Smooth muscle cell (in vitro differentiated cells): Measurements from ENCODE around the gene ANKRD11. TPM values are rescaled to one million over a fixed set of nuclear protein-coding genes. Genes with fewer than 3 reads are reported as not detected.
"Not testable (repeated sequence)": the region's sequence is repeated elsewhere in the genome, so short reads cannot be mapped to it uniquely, and the experiment has no call there.

ENCODE experiments used
- DNase-seq: peaks from one replicate; lab custom pipeline; 2025; ENCODE audit not compliant: unreplicated experiment; lab: John Stamatoyannopoulos, UW
- H2AFZ ChIP-seq: fragments of 200-600 bp; sonication (generic); 2 replicates; pipeline ENCODE4 v1.6.0; 2016; ENCODE audit warnings: antibody characterized with exemption, low read depth, mild to moderate bottlenecking
- H3F3A ChIP-seq: fragments of 200-600 bp; sonication (generic); 2 replicates; pipeline ENCODE4 v1.6.0; 2017; ENCODE audit warnings: antibody characterized with exemption, low read depth
- H3K27ac ChIP-seq: fragments of 200-600 bp; sonication (generic); 2 replicates; pipeline ENCODE4 v1.5.1; 2016; ENCODE audit warnings: low read depth, mild to moderate bottlenecking
- H3K27me3 ChIP-seq: fragments of 200-600 bp; sonication (generic); 2 replicates; pipeline ENCODE4 v1.6.1; 2016; ENCODE audit warnings: low read depth, mild to moderate bottlenecking
- H3K36me3 ChIP-seq: fragments of 200-600 bp; sonication (generic); 2 replicates; pipeline ENCODE4 v1.5.1; 2016; ENCODE audit warnings: low read depth
- H3K4me1 ChIP-seq: fragments of 200-600 bp; sonication (generic); 2 replicates; pipeline ENCODE4 v1.5.1; 2016; ENCODE audit warnings: low read depth
- H3K4me2 ChIP-seq: fragments of 200-600 bp; sonication (generic); 2 replicates; pipeline ENCODE4 v1.6.0; 2016; ENCODE audit warnings: mild to moderate bottlenecking
- H3K4me3 ChIP-seq: fragments of 200-600 bp; sonication (generic); 2 replicates; pipeline ENCODE4 v1.5.1; 2016; ENCODE audit warnings: mild to moderate bottlenecking
- H3K79me2 ChIP-seq: fragments of 200-600 bp; sonication (generic); 2 replicates; pipeline ENCODE4 v1.6.0; 2016; ENCODE audit warnings: low read depth, mild to moderate bottlenecking
- H3K9ac ChIP-seq: fragments of 200-600 bp; sonication (generic); 2 replicates; pipeline ENCODE4 v1.6.0; 2016; ENCODE audit warnings: low read depth
- H3K9me3 ChIP-seq: fragments of 200-600 bp; sonication (generic); replicated peaks from 2 replicates; pipeline ENCODE4 v1.5.1; 2016; ENCODE audit warnings: low read depth
- H4K20me1 ChIP-seq: fragments of 200-600 bp; sonication (generic); 2 replicates; pipeline ENCODE4 v1.6.0; 2016; ENCODE audit warnings: low read depth
- CTCF ChIP-seq: fragments of 200-600 bp; sonication (generic); IDR thresholded peaks from 2 replicates; pipeline ENCODE4 v1.5.1; 2017; ENCODE audit warnings: borderline replicate concordance, mild to moderate bottlenecking, antibody characterized with exemption; ENCODE audit not compliant: insufficient read depth, poor library complexity, severe bottlenecking
- WGBS: methylation state at CpG from one replicate; pipeline ENCODE4 v1.1.7; 2016; ENCODE audit warnings: low lambda C conversion rate; 5-methylcytosine and 5-hydroxymethylcytosine counted together
- polyA plus RNA-seq: library from polyadenylated mRNA; unstranded; fragments of >200 nt; fragmentation: Nextera tagmentation; extraction: Ambion mirVana; gene quantifications from 2 replicates; pipeline ENCODE4 v1.2.1, GENCODE V29; 2016
- total RNA-seq: library from RNA; depleted of rRNA; stranded (reverse); fragments of >200 nt; gene quantifications from 2 replicates; pipeline ENCODE4 v1.2.3, GENCODE V29; 2014

ANKRD11 gene
- total and polyA plus RNA-seq, 2 experiments from 2014 or later: 31.5 to 105 TPM

- WGBS: 97% methylated on average over 8 of the region's 8 CpGs
- no peak overlapping the region for H3K9ac ChIP-seq
- H3K79me2 ChIP-seq: peaks cover 69% of the 10 kb centered on the region
Observed at GRCh38 chr16:89303617-89304016, 186.7 kb downstream of the ANKRD11 start.

GRCh38 chr16:89300976-89301360, 189.4 kb downstream of the ANKRD11 start:
- no peak overlapping the region for H3K4me3 ChIP-seq
- H3F3A ChIP-seq: no peaks in the 10 kb centered on the region
- H4K20me1 ChIP-seq: peaks cover 88% of the 10 kb centered on the region
- no peak overlapping the region for H2AFZ ChIP-seq
- H3K27ac ChIP-seq: peak overlapping the region; percentile 11
- no peak overlapping the region for H3K4me2 ChIP-seq
- no peaks in the 10 kb centered on the region for H3K36me3 ChIP-seq
- H3K79me2 ChIP-seq: peaks cover 75% of the 10 kb centered on the region
- H3K4me1 ChIP-seq: peaks cover 12% of the 10 kb centered on the region
- no peak for DNase-seq
- no peak for TF ChIP-seq CTCF
- H3K9ac ChIP-seq: no peak overlapping the region
- no peaks in the 10 kb centered on the region for H3K27me3 ChIP-seq
- H3K9me3 ChIP-seq: no peaks in the 10 kb centered on the region
- WGBS: 96% methylated on average over 9 of the region's 9 CpGs

More at GRCh38 chr16:89303617-89304016, 186.7 kb downstream of the ANKRD11 start:
- no peak for DNase-seq
- H3K27me3 ChIP-seq: no peaks in the 10 kb centered on the region
- no peak for TF ChIP-seq CTCF
- no peaks in the 10 kb centered on the region for H3K9me3 ChIP-seq
- peaks cover 82% of the 10 kb centered on the region for H4K20me1 ChIP-seq
- H3K4me1 ChIP-seq: no peaks in the 10 kb centered on the region
- H3F3A ChIP-seq: no peaks in the 10 kb centered on the region
- H3K4me3 ChIP-seq: no peak overlapping the region
- no peak overlapping the region for H2AFZ ChIP-seq
- H3K36me3 ChIP-seq: no peaks in the 10 kb centered on the region
- no peak overlapping the region for H3K4me2 ChIP-seq
- H3K27ac ChIP-seq: no peak overlapping the region

- Histone ChIP-seq H3K4me2 (no peak overlapping the region), H4K20me1 (peaks cover 94% of the 10 kb centered on the region), H3K4me1 (peaks cover 12% of the 10 kb centered on the region), H2AFZ (no peak overlapping the region), H3K4me3 (no peak overlapping the region), H3K27me3 (no peaks in the 10 kb centered on the region), H3K79me2 (peaks cover 77% of the 10 kb centered on the region), H3K9ac (no peak overlapping the region), H3K36me3 (no peaks in the 10 kb centered on the region), H3K27ac (no peak overlapping the region), H3F3A (no peaks in the 10 kb centered on the region), H3K9me3 (no peaks in the 10 kb centered on the region)
- TF ChIP-seq CTCF: no peak
- DNase-seq: no peak
- 91% methylated on average over 21 of the region's 21 CpGs for WGBS
Observed at GRCh38 chr16:89300311-89300975, 189.9 kb downstream of the ANKRD11 start.

GRCh38 chr16:89299357-89300111, 190.8 kb downstream of the ANKRD11 start:
- Histone ChIP-seq H4K20me1 (peaks cover 94% of the 10 kb centered on the region), H3K79me2 (peaks cover 77% of the 10 kb centered on the region), H3K4me1 (peaks cover 12% of the 10 kb centered on the region)
- H3K27ac ChIP-seq, H3K4me2 ChIP-seq, H3K27me3 ChIP-seq, DNase-seq, H3K36me3 ChIP-seq, H2AFZ ChIP-seq, H3K9ac ChIP-seq, H3F3A ChIP-seq, H3K9me3 ChIP-seq, H3K4me3 ChIP-seq: not testable (repeated sequence)
- 100% methylated on average over 5 of the region's 10 CpGs for WGBS
